Measurements from ENCODE around the gene NHEJ1. TPM values are rescaled to one million over a fixed set of nuclear protein-coding genes. Genes with fewer than 3 reads are reported as not detected.

The NHEJ1 gene
- total RNA-seq, 1 experiment from 2014 or later, result 20.8 TPM

GRCh38 chr2:219104107-219105035, 56.2 kb downstream of the NHEJ1 start:
- peaks cover 2% of the 10 kb centered on the region; the same call in 1 of the 2 replicates for H3K27me3 Mint-ChIP-seq (ENCODE audit: low read depth)
- no peak overlapping the region for H3K14ac ChIP-seq (ENCODE audit: insufficient read depth, low read length)
- peak; percentile 64 for DNase-seq
- H3K23me2 ChIP-seq (ENCODE audit: insufficient read length, low read depth, low read length, poor library complexity, severe bottlenecking), result no peaks in the 10 kb centered on the region
- no peak overlapping the region for H2BK5ac ChIP-seq (ENCODE audit: insufficient read length, low read length)
- no peak overlapping the region for H2AFZ ChIP-seq (ENCODE audit: low read length)
- H3K79me2 ChIP-seq (ENCODE audit: insufficient read depth, low read length), result no peaks in the 10 kb centered on the region
- no peak overlapping the region for H2BK15ac ChIP-seq (ENCODE audit: low read depth, low read length)
- H4K5ac ChIP-seq (ENCODE audit: insufficient read length, low read depth, low read length), result no peak overlapping the region
- no peak overlapping the region; a peak in 1 of 7 replicates for H3K27ac Mint-ChIP-seq
- no peak overlapping the region for H3K18ac ChIP-seq (ENCODE audit: insufficient read length, low read depth, low read length)
- H2BK20ac ChIP-seq (ENCODE audit: low read depth, low read length, poor library complexity, severe bottlenecking), result no peak overlapping the region
- no peaks in the 10 kb centered on the region for H3K79me1 ChIP-seq (ENCODE audit: insufficient read depth, low read depth, low read length, poor library complexity, severe bottlenecking)
- TF ChIP-seq CTCF (conservative IDR thresholded peaks at IDR 0.05), result peak; percentile 88
- H2BK12ac ChIP-seq (ENCODE audit: insufficient read length, low read depth, low read length), result no peak overlapping the region
- H3K9ac ChIP-seq (ENCODE audit: extremely low read depth, insufficient read length, low read length), result no peak overlapping the region
- no peak overlapping the region for H2AK5ac ChIP-seq (ENCODE audit: insufficient read length, low read length)
- 0 out of 7 replicates have a peak, but pooled peaks cover 0 to 2% (median 0%) of the 10 kb centered on the region in 3 experiments for H3K36me3 Mint-ChIP-seq (ENCODE audit: insufficient read depth in 1 of 3, low read depth in 3 of 3)
- peaks cover 3 to 6% of the 10 kb centered on the region in 2 experiments for H3K4me1 Mint-ChIP-seq
- H3K56ac ChIP-seq (ENCODE audit: insufficient read length, low read depth, low read length), result no peak overlapping the region
- no peak overlapping the region for H3K23ac ChIP-seq (ENCODE audit: insufficient read length, low read depth, low read length)
- H3K9me3 Mint-ChIP-seq, result no peaks in the 10 kb centered on the region
- WGBS (ENCODE audit: extremely low coverage, insufficient read length, low lambda C conversion rate), result no CpG with 5 or more reads among the region's 4 CpGs
- H3K4me3 Mint-ChIP-seq, result no peak overlapping the region
- no peak overlapping the region for H3T11ph ChIP-seq (ENCODE audit: low read length)
- H4K91ac ChIP-seq (ENCODE audit: insufficient read length, low read depth, low read length), result no peak overlapping the region
- no peaks in the 10 kb centered on the region for H3K9me3 ChIP-seq (ENCODE audit: control insufficient read depth, low read depth, low read length)
- H4K8ac ChIP-seq (replicated peaks; ENCODE audit: insufficient read length, low read depth, low read length), result no peak overlapping the region
- no peak overlapping the region for H3K27ac ChIP-seq (ENCODE audit: insufficient read length, low read depth, low read length)
- no peak overlapping the region for H2BK120ac ChIP-seq (ENCODE audit: low read depth, low read length, poor library complexity, severe bottlenecking)
- no peak overlapping the region for H3K4ac ChIP-seq (ENCODE audit: low read depth, low read length)
- H3K4me2 ChIP-seq (ENCODE audit: insufficient read depth, insufficient read length, low read length), result no peak overlapping the region
- H4K20me1 ChIP-seq (ENCODE audit: control insufficient read depth, insufficient read depth, insufficient read length), result no peaks in the 10 kb centered on the region
- no peaks in the 10 kb centered on the region for H3K4me1 ChIP-seq (ENCODE audit: insufficient read depth, low read length)
- H3K27me3 ChIP-seq (ENCODE audit: insufficient read depth, low read length), result no peaks in the 10 kb centered on the region

All from H9 (cell line).